ENCODE results near the gene UBE2J1.

DNA sequence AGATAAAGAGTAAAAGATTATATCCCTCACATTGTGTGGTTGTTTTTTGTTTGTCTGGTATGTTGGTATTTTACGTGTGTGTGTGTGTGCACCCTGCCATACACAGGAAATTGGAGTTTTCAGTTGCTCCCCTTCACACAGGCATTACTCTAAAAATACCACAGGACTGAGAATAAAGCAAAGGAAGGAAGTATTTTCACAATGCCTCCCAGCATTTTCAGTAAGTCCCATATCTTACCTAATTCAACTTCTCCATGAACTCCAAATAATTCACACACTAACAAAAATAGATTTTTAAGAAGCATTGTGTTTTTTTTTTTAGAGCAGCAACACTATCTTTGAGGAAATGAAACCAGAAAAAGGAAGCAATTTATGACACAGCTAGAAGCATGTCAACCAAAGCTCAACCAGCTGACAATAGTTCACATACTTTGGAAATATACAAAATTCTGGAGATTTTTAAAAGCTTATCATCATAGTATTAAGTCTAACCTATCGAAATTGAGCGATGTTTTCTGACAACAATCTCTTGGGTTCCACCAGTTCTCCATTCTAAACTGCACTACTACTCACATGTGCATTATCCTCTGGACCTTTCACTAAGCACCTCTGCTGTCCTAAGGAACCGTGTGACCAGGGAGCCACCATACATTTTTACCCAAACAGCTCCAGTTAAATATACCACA, 2.1 kb downstream of the UBE2J1 start:
- TF ChIP-seq POLR2A (IDR thresholded peaks at IDR 0.05; ENCODE audit: low read length) (no peak), RCOR1 (IDR thresholded peaks at IDR 0.05; ENCODE audit: low read depth, low read length) (no peak), EHMT2 (IDR thresholded peaks at IDR 0.05; ENCODE audit: low read depth) (no peak), KDM1A (IDR thresholded peaks at IDR 0.05; ENCODE audit: low read depth) (no peak), HOXB13 (CRISPR knock-in tag; IDR thresholded peaks at IDR 0.05; ENCODE audit: low read depth) (no peak), MAFK (IDR thresholded peaks at IDR 0.05; ENCODE audit: partially characterized antibody) (no peak), PHF8 (IDR thresholded peaks at IDR 0.05; ENCODE audit: borderline replicate concordance, low read depth) (no peak)
- TF ChIP-seq, protein P1, sequence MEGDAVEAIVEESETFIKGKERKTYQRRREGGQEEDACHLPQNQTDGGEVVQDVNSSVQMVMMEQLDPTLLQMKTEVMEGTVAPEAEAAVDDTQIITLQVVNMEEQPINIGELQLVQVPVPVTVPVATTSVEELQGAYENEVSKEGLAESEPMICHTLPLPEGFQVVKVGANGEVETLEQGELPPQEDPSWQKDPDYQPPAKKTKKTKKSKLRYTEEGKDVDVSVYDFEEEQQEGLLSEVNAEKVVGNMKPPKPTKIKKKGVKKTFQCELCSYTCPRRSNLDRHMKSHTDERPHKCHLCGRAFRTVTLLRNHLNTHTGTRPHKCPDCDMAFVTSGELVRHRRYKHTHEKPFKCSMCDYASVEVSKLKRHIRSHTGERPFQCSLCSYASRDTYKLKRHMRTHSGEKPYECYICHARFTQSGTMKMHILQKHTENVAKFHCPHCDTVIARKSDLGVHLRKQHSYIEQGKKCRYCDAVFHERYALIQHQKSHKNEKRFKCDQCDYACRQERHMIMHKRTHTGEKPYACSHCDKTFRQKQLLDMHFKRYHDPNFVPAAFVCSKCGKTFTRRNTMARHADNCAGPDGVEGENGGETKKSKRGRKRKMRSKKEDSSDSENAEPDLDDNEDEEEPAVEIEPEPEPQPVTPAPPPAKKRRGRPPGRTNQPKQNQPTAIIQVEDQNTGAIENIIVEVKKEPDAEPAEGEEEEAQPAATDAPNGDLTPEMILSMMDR (IDR thresholded peaks at IDR 0.05) = no peak
- TF ChIP-seq, protein P2, sequence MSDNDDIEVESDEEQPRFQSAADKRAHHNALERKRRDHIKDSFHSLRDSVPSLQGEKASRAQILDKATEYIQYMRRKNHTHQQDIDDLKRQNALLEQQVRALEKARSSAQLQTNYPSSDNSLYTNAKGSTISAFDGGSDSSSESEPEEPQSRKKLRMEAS (IDR thresholded peaks at IDR 0.05) = no peak
